GM12874 (cell line): ENCODE results near the gene PRDX1.

Experiments
- TF ChIP-seq, protein P1 (sequence below): IDR thresholded peaks from 2 replicates; pipeline ENCODE4 v1.5.1; 2011; ENCODE audit warnings: low read depth, mild to moderate bottlenecking, control low read depth, low read length, moderate library complexity; ENCODE audit not compliant: insufficient read depth

Gene PRDX1

DNA sequence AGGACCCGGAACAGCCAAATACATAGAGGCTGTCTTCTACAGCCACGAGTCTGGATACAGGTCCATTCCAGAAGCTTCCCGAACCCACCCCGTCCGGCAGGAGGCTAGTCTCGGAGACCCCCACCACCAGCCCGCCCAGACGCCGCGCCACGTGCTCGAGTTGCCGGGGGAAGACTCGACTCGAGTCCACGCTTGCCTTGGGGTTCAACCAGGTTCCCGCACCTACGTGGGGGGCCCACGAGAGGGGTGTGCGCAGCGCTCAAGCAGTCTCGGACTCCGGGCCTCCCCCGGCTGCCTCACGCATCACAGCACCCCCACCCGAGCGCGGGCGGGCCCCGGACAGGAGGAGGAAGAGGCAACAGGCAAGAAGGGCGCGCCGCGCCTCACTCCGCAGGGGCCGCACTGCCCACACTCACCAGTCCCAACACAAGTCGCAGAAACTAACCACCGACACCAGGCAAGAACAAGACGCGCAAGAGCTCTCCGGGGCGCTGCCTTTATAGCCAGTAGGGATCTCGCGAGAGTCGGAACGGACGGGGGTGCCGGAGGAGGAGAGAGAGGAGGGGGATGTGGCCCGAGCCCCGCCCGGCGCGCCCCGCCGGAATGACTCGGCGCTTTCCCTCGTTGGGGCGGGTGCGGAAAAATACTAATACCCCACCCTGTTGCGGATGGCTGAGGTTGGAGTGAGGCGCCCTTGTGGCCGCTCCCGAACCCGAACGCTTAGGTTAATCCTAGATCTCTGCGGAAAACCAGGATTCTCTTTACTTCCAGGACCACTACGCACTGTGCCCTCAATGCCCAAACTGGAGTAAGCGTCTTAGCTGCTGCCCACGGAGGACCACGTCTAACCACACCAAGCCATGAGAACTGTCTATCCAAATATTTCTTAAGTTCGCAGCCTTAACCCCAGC lies at the start of gene PRDX1:
PRDX1 (minus strand) TSS at position 472 of the 911 bp plus-strand sequence. CDS start 2,841 bp downstream, outside the sequence.
- TF ChIP-seq, protein P1, sequence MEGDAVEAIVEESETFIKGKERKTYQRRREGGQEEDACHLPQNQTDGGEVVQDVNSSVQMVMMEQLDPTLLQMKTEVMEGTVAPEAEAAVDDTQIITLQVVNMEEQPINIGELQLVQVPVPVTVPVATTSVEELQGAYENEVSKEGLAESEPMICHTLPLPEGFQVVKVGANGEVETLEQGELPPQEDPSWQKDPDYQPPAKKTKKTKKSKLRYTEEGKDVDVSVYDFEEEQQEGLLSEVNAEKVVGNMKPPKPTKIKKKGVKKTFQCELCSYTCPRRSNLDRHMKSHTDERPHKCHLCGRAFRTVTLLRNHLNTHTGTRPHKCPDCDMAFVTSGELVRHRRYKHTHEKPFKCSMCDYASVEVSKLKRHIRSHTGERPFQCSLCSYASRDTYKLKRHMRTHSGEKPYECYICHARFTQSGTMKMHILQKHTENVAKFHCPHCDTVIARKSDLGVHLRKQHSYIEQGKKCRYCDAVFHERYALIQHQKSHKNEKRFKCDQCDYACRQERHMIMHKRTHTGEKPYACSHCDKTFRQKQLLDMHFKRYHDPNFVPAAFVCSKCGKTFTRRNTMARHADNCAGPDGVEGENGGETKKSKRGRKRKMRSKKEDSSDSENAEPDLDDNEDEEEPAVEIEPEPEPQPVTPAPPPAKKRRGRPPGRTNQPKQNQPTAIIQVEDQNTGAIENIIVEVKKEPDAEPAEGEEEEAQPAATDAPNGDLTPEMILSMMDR: no peak

DNA sequence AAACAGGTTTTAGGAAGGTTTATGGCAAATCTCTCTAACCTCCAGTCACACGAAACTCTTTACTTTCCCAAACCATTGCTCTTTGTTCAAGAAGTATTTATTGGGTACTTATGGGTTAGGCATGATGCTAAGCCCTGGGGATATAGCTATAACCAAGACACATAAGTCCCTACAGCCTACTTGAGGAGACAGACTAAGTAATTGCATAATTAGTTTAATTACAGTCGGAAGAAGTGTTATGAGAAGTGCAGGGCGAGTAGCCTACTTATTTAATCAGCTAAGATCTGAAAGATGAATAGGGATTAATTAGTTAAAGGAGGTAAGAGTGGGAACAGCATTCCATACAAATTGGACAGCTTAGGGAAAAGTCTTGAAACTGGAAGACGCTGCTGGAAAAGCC lies 48.9 kb upstream of the PRDX1 start:
- TF ChIP-seq, protein P1: no peak

DNA sequence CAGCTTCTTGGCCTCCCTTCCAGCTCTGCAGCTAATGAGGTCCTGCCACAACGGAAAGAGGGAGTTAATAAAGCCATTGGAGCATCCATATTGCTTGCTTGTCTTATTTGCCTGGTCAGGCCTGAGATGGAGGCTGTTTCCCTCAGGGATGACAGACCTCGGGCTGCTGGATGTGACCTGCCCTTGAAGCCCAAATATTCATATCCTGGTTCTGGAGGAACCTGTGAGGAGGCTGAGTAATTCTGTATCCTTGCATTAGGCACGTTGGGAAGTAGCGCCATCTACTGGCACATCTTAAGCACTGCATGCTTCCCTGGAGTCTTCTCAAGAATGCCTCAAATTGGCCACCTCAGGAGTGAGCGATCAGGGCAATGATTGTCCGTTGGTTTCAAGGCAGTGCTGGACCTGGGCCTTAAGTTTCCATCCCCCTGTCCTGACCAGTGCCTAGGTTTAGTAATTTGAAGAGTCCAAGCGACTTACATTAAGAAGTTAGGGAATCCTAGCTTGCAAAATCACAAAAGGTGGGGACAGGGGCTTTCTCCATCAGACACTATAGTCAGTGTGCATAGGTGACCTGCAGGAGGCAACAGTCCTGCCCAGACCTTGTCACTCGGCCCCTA lies 48.4 kb upstream of the PRDX1 start:
- TF ChIP-seq, protein P1: peak; percentile 95

DNA sequence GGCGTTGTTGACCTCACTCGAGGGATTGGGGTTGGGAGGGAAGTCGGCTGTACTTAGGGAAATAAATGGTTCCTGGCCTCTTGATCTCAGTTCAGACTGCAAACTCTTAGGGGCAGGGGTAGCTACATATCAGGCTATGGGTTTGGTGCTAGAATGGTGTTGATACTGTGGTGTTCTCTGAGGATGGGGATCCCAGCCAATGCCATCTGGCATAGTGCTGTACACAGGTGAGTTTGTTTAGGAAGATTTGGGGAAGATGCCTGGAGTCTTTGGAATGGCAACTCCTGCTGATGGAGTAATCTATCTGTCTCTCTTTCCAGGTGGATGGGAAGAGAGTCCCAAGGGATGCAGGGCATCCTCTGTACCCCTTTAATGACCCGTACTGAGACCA lies 47.9 kb upstream of the PRDX1 start:
- TF ChIP-seq, protein P1: no peak

DNA sequence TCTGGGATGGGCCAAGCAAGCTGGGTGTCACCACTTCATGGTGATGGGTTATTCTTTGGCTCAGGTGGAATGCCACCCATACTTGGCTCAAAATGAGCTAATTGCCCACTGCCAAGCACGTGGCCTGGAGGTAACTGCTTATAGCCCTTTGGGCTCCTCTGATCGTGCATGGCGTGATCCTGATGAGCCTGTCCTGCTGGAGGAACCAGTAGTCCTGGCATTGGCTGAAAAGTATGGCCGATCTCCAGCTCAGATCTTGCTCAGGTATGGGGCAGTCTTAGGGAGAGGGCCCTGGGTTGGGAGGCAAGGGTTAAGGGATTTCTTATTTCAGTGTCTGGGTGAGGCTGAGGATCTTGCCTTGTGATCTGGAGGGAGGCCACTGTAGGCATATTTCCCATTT lies 46.7 kb upstream of the PRDX1 start:
- TF ChIP-seq, protein P1: no peak

DNA sequence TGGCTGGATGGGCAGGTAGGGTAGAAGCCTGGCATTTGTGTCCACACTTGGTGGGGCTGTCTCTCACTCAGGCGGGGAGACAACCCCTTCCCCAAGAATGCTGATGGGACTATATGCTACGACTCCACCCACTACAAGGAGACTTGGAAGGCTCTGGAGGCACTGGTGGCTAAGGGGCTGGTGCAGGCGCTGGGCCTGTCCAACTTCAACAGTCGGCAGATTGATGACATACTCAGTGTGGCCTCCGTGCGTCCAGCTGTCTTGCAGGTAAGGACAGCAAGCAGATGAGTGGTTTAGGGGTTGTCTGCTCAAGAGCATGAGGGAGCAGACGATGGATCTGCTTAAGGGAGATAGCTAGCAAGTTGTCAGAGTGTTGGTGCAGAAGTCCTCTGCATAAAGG lies 46.2 kb upstream of the PRDX1 start:
- TF ChIP-seq, protein P1: no peak

DNA sequence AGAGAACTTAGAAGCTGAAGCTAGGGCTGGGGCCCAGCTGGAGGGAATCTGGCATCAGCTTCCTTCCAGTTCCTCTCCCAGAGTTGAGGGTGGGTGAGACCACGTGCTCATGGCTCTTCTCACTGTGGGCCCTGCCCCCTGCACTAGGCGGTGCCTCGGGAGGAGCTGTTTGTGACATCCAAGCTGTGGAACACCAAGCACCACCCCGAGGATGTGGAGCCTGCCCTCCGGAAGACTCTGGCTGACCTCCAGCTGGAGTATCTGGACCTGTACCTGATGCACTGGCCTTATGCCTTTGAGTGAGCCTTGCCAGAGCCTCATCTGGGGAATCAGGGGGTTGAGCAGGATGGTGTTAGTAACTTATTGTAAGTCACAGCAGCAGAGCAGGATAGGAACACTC lies 45.0 kb upstream of the PRDX1 start:
- TF ChIP-seq, protein P1: no peak
